ENCODE data around the gene PLPPR1.

DNA sequence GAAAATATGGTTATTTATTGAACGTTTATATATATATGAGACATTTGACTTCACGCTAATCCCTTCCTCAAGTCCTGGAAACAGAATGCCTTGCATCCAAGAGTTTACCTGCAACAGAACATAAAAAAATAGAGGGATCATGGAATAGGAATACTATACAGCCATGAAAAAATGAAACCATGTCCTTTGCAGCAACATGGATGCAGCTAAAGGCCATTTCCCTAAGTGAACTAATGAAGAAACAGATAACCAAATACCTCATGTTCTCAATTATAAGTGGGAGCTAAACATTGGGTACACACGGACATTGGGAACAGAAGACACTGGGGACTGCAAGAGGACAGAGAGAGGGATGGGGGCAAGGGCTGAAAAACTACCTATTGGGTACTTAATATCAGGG lies 343.3 kb downstream of the PLPPR1 start:
- TF ChIP-seq, protein P1, sequence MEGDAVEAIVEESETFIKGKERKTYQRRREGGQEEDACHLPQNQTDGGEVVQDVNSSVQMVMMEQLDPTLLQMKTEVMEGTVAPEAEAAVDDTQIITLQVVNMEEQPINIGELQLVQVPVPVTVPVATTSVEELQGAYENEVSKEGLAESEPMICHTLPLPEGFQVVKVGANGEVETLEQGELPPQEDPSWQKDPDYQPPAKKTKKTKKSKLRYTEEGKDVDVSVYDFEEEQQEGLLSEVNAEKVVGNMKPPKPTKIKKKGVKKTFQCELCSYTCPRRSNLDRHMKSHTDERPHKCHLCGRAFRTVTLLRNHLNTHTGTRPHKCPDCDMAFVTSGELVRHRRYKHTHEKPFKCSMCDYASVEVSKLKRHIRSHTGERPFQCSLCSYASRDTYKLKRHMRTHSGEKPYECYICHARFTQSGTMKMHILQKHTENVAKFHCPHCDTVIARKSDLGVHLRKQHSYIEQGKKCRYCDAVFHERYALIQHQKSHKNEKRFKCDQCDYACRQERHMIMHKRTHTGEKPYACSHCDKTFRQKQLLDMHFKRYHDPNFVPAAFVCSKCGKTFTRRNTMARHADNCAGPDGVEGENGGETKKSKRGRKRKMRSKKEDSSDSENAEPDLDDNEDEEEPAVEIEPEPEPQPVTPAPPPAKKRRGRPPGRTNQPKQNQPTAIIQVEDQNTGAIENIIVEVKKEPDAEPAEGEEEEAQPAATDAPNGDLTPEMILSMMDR (IDR thresholded peaks at IDR 0.05; ENCODE audit: insufficient read depth, low read length, poor library complexity, severe bottlenecking): no peak
- no peak for TF ChIP-seq EZH2phosphoT487 (conservative IDR thresholded peaks at IDR 0.05; ENCODE audit: low read length)

Measured in SU-DHL-6 (cell line).